Suprapubic skin (tissue), 4 donors: ENCODE data around the gene WNT8B. TPM values are rescaled to one million over a fixed set of nuclear protein-coding genes. Genes with fewer than 3 reads are reported as not detected.

Source experiments
- DNase-seq, 2 donors: peaks; one replicate each; pipeline ENCODE4 v3.0.0-alpha.2; 2019; ENCODE audit warnings: low spot score in 2 of 2
- H3K27ac ChIP-seq: fragments of 200-600 bp; sonication (generic); one replicate; pipeline ENCODE4 v1.5.1; 2019
- H3K27me3 ChIP-seq: fragments of 200-600 bp; sonication (generic); one replicate; pipeline ENCODE4 v1.5.1; 2019
- H3K36me3 ChIP-seq: fragments of 200-600 bp; sonication (generic); one replicate; pipeline ENCODE4 v1.5.1; 2019
- H3K4me1 ChIP-seq: fragments of 200-600 bp; sonication (generic); one replicate; pipeline ENCODE4 v1.5.1; 2019
- H3K4me3 ChIP-seq: fragments of 200-600 bp; sonication (generic); one replicate; pipeline ENCODE4 v1.5.1; 2019; ENCODE audit warnings: mild to moderate bottlenecking
- H3K9me3 ChIP-seq: fragments of 200-600 bp; sonication (generic); one replicate; pipeline ENCODE4 v1.5.1; 2019
- EP300 ChIP-seq: sonication (generic); formaldehyde crosslinking; IDR thresholded peaks from one replicate; pipeline ENCODE4 v1.6.1; 2017; ENCODE audit warnings: antibody characterized with exemption
- POLR2A ChIP-seq, 2 donors: fragments of 450-650 bp; IDR thresholded peaks; one replicate each; pipeline ENCODE4 v1.6.1; 2017; ENCODE audit warnings: antibody characterized with exemption in 2 of 2, mild to moderate bottlenecking in 2 of 2, moderate library complexity in 2 of 2
- POLR2AphosphoS5 ChIP-seq, 3 donors: sonication (generic); formaldehyde crosslinking; IDR thresholded peaks; one replicate each; pipeline ENCODE4 v1.6.1; 2017; ENCODE audit warnings: antibody characterized with exemption in 3 of 3
- WGBS: methylation state at CpG from one replicate; pipeline ENCODE4 v1.1.5; 2018; 5-methylcytosine and 5-hydroxymethylcytosine counted together
- total RNA-seq, 4 donors: library from RNA; depleted of rRNA; stranded (reverse); fragments of >200 nt; gene quantifications; one replicate each; pipeline ENCODE4 v1.1.0, GENCODE V29; 2016
- TF ChIP-seq, protein P1 (sequence below), 2 donors: fragments of 200-600 bp in 1 of 2; fragments of 450-650 bp in 1 of 2; sonication (generic) in 1 of 2; IDR thresholded peaks; one replicate each; pipeline ENCODE4 v1.5.1; 2016 to 2019; ENCODE audit warnings: antibody characterized with exemption in 2 of 2, mild to moderate bottlenecking in 1 of 2, moderate library complexity in 1 of 2

The WNT8B gene
- total RNA-seq, 4 donors from 2014 or later: 0.34 TPM; not detected in 3

GRCh38 chr10:100515612-100516011, 52.8 kb downstream of the WNT8B start:
- Histone ChIP-seq H3K36me3 (peaks cover 3% of the 10 kb centered on the region), H3K27me3 (peaks cover 5% of the 10 kb centered on the region), H3K27ac (no peak overlapping the region), H3K4me3 (no peak overlapping the region), H3K4me1 (peaks cover 14% of the 10 kb centered on the region), H3K9me3 (no peaks in the 10 kb centered on the region)
- DNase-seq: no peak
- 60% methylated on average over 3 of the region's 3 CpGs for WGBS
- TF ChIP-seq POLR2A (IDR thresholded peaks at IDR 0.05) (no peak), EP300 (no peak), POLR2AphosphoS5 (IDR thresholded peaks at IDR 0.05) (no peak)
- TF ChIP-seq, protein P1, sequence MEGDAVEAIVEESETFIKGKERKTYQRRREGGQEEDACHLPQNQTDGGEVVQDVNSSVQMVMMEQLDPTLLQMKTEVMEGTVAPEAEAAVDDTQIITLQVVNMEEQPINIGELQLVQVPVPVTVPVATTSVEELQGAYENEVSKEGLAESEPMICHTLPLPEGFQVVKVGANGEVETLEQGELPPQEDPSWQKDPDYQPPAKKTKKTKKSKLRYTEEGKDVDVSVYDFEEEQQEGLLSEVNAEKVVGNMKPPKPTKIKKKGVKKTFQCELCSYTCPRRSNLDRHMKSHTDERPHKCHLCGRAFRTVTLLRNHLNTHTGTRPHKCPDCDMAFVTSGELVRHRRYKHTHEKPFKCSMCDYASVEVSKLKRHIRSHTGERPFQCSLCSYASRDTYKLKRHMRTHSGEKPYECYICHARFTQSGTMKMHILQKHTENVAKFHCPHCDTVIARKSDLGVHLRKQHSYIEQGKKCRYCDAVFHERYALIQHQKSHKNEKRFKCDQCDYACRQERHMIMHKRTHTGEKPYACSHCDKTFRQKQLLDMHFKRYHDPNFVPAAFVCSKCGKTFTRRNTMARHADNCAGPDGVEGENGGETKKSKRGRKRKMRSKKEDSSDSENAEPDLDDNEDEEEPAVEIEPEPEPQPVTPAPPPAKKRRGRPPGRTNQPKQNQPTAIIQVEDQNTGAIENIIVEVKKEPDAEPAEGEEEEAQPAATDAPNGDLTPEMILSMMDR (IDR thresholded peaks at IDR 0.05): no peak

DNA sequence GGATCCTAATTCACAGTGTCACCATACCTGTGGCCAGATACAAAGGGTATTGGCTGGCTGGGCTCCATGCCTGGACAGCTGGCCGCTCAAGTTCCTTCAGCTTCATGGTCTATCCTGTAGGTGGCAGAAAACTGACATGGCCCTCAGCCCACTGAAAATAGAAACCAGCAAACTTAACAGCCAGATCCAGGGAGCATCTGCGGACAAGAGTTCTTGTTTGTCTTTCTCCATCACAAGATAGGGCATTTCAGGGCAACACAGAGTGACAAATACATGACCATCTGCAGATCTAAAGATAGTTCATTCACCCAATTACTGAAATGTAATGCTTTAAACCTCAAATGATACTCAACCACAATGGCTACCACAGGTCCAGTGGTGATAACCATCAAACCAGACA, 54.0 kb downstream of the WNT8B start:
- H3K4me3 ChIP-seq: no peak overlapping the region
- H3K9me3 ChIP-seq: no peaks in the 10 kb centered on the region
- no peaks in the 10 kb centered on the region for H3K36me3 ChIP-seq
- TF ChIP-seq POLR2AphosphoS5 (IDR thresholded peaks at IDR 0.05) (no peak), POLR2A (IDR thresholded peaks at IDR 0.05) (no peak), EP300 (no peak)
- TF ChIP-seq, protein P1 (IDR thresholded peaks at IDR 0.05): no peak
- no peak for DNase-seq
- H3K4me1 ChIP-seq: peaks cover 14% of the 10 kb centered on the region
- WGBS: 81% methylated on average over 2 of the region's 2 CpGs
- peaks cover 5% of the 10 kb centered on the region for H3K27me3 ChIP-seq
- H3K27ac ChIP-seq: no peak overlapping the region

- H3K4me3 ChIP-seq: peak overlapping the region; percentile 48
- no peak overlapping the region for H3K27ac ChIP-seq
- H3K36me3 ChIP-seq: peaks cover 11% of the 10 kb centered on the region
- WGBS: 18% methylated on average over 7 of the region's 7 CpGs
- peaks cover 14% of the 10 kb centered on the region for H3K4me1 ChIP-seq
- no peak for TF ChIP-seq POLR2AphosphoS5 (IDR thresholded peaks at IDR 0.05)
- TF ChIP-seq, protein P1 (IDR thresholded peaks at IDR 0.05): peak; percentile 45 to 55
- H3K9me3 ChIP-seq: no peaks in the 10 kb centered on the region
- no peak for DNase-seq
- H3K27me3 ChIP-seq: peaks cover 5% of the 10 kb centered on the region
Measured at GRCh38 chr10:100518761-100519241, 56.0 kb downstream of the WNT8B start.

- no peak for DNase-seq
- H3K4me1 ChIP-seq: peaks cover 14% of the 10 kb centered on the region
- peaks cover 5% of the 10 kb centered on the region for H3K27me3 ChIP-seq
- WGBS: 26% methylated on average over 18 of the region's 72 CpGs
- no peaks in the 10 kb centered on the region for H3K9me3 ChIP-seq
- no peak within 1 kb of the TSS for H3K27ac ChIP-seq
- H3K36me3 ChIP-seq: peaks cover 18% of the 10 kb centered on the region
- peak within 1 kb of the TSS; percentile 48 for H3K4me3 ChIP-seq
- no peak for TF ChIP-seq POLR2AphosphoS5 (IDR thresholded peaks at IDR 0.05)
- TF ChIP-seq POLR2A (IDR thresholded peaks at IDR 0.05): no peak
- TF ChIP-seq, protein P1 (IDR thresholded peaks at IDR 0.05): no peak
- no peak for TF ChIP-seq EP300
Measured at GRCh38 chr10:100519311-100520051, 56.7 kb downstream of the WNT8B start, which contains the start of gene SEC31B. TSS of gene SEC31B (minus strand) at chr10:100519861. CDS start at chr10:100516952, 2,909 bp downstream.

GRCh38 chr10:100520811-100521210, 58.0 kb downstream of the WNT8B start:
- no peak for DNase-seq
- TF ChIP-seq POLR2A (IDR thresholded peaks at IDR 0.05): no peak
- TF ChIP-seq POLR2AphosphoS5 (IDR thresholded peaks at IDR 0.05): no peak
- no peak for TF ChIP-seq EP300
- TF ChIP-seq, protein P1 (IDR thresholded peaks at IDR 0.05): no peak
- Histone ChIP-seq H3K9me3 (no peaks in the 10 kb centered on the region), H3K4me1 (peaks cover 14% of the 10 kb centered on the region), H3K36me3 (peaks cover 29% of the 10 kb centered on the region), H3K27ac (no peak overlapping the region), H3K27me3 (peaks cover 5% of the 10 kb centered on the region), H3K4me3 (no peak overlapping the region)
- 87% methylated on average over 3 of the region's 3 CpGs for WGBS
